HG02981 (cell line): Measurements from ENCODE around the gene SH2D4B.

Experiments
- ATAC-seq: cut with Tn5 transposase; IDR thresholded peaks from one replicate; pipeline ENCODE4 v1.9.1; 2021; ENCODE audit warnings: mild to moderate bottlenecking, moderate library complexity; ENCODE audit not compliant: unreplicated experiment

SH2D4B gene

DNA sequence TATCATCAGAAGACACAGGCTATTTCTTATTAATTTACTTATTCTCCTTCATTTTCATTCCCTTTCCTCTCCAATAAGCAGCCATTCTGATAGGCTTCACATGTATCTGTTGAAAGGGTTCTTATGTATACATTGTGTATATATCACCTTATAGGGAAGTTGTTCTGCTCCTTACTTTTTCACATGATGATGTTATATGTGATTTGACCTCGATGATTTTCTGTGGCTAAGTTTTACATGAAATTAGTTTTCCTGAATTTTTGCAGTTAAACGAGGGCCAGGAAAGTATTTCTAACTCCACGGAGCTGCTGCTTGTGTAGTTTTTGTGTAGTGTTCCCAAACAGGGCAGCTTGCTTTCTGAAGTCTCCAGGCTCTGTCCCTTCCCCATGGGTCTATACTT, 84.5 kb downstream of the SH2D4B start:
- ATAC-seq: no peak

DNA sequence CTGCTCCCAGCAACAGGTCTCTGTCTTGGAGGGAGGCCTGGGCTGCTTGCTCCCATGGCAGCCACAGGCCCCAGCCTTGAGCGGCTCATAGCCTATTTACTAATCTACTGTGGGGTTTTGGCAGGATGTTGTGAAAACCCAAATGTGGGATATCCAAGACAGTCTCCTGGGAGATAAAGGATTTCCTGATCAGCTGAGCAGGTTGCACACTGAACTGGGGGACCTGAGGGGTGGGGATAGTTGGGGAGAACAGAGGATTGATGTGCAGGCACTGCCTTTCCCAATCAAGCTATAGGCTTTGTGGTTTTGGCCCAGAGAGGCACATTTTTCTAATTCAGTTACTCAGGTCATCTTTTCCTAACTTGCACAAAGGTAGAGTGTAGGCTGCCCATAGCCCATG, 92.6 kb downstream of the SH2D4B start:
- ATAC-seq: no peak

DNA sequence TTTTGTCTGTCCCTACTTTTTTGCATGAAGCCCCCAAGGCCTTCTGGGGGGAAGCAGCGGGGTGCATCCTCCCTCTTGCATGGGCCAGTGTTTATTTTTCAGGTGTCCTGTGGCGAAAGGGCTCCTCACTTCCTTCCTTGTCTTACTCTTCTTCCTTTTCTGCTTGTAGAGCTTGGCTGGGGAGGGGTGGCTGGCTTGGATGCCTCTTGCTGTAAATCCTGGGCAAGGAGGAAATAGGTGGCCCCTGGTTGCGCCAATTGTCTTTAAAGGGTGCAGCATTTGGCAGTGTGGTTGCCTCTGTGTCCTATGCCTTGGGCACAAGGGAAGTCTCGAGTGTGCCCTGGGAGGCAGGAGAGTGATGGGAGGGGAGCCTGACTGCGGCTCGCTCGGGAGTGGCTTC, 95.0 kb downstream of the SH2D4B start:
- ATAC-seq: no peak

DNA sequence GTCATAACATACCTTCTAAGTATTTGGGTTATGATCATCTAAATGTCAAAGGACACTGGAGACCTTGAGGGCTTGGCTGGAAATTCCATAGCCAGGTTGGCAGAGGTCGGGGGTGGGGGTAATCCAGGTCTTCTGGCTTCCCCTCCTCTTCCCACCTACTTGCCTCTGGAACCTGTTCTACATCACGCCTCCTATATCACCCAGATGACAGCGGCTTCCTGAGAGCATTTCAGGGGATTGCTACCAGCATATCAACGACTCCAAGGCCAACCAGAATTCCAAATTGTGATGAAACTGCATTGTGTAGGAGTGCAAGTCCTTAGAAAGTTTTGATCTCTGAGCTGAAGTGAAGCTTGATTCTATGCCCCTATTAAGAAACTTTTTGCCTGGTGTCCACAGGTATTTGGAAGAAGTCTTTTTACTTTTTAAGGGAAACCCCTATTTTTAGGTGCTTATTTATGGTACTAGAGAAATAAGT, 95.7 kb downstream of the SH2D4B start:
- ATAC-seq: no peak

DNA sequence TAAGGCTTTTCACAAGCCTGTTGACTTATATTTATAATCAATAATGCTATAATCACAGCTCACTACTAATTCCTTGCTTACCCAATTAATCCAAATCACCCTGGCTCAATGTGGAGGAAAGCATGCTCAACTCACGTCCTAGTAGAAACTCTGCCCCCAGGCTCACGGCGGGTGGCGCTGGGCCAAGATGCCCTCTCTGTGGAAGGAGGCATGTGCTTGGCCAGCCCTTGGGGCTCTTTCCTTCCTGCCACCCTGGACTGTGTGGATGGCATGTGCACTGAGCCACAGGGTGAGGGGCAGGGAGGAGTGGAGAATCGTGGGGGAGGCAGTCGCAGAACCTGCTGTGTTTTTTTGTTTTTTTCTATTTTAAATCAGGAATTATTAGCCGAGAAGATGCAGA, 96.2 kb downstream of the SH2D4B start:
- no peak for ATAC-seq

DNA sequence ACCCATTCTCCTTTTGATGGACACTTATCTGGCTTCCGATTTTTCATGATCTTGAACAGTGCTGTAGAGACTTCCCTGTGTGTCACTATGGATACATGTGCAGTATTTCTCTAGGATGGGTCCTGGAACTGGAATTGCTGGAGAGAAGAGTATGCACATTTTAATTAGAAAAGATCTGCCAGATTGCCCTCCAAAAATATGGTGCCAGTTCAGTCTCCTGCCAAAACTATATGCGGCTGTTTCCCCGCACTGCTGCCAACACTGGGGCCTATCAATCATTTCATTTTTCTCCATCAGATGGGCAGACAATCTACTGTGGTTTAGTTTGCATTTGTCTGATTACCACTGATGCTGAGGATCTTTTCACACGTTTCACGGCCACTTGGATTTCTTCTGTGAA, 105.0 kb downstream of the SH2D4B start:
- ATAC-seq: no peak

DNA sequence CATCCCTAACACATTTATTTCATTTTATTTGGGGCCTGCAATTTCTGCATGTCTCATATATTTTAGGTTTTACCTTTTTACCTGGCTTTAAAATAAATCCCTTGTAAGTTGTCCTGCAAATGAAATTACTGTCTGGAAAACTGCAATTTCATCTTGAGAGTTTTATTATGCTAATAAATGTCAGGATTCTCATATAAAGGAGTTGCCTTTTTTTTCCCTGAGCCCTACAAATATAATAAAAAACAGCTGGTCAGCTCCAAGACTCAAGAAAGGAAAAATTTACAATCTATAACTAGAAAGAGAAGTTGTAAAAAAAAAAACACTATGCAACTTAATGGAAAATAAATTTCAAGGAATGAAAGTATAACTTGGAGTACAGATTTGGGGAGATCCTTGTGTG, 108.7 kb downstream of the SH2D4B start:
- ATAC-seq: no peak

DNA sequence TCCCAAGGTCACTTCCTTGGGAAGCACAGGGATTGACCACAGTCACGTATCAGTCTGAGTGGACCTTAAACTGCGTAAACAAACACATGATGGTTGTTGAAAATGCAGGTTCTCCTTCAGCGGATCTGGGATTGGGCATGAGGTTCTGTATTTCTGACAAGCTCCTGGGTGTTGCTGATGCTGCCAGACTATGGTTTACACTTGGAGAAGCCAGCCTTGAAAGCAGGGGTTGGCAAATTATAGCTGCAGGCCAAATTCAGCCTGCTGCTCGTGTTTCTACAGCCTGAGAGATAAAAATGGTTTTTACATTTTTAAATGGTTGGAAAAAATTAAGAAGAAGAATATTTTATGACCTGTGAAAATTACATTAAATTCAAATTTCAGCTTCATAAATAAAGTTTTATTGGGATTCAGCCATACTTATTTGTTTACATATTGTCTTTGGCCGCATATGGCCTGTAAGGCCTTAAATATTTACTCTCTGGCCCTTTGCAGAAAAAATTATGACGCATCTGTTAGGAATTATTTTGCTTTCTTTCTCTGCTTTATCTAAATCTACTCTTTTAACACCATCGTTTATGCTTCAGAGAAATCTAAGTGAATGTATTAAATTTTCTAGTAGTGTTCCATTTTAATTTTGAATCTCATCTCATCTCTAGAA, 109.6 kb downstream of the SH2D4B start:
- no peak for ATAC-seq

DNA sequence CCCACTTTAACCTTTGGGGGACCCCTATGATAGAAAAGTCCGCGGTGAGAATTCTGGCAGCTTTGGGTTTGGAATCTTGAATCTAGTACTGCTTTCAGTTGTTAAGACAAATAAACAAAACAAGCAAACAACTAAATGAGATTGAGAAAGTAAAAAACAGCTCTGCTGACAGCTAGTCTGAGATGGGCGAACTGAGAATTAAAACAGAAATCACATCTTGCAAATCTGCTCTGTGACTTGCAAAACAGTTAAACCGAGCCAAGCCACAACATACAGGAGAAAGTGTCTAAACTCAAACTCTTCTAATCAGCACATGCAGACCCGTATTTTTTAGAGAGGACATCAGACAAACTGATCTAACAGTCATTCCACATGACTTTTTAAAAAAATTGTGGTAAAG, 110.4 kb downstream of the SH2D4B start:
- ATAC-seq: no peak

DNA sequence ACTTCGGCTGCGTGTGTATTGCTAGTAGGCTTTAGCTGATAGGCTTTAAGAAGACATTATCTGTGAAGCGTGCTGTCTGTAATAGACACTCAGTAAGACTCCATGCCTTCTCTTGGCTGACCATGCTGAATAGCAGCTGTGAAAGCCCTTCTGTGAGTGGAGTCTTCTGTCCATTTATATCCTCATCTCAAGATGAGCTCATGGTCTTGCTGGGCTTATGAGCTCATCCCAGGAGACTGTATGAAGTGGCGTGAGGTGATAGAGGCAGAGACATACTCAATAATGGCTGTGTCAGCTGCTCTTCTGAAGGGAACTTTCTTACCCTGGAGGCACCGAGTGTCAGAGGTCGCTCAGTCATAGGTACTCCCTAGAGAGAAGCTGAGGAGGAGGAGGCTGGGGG, 111.5 kb downstream of the SH2D4B start:
- ATAC-seq: no peak

DNA sequence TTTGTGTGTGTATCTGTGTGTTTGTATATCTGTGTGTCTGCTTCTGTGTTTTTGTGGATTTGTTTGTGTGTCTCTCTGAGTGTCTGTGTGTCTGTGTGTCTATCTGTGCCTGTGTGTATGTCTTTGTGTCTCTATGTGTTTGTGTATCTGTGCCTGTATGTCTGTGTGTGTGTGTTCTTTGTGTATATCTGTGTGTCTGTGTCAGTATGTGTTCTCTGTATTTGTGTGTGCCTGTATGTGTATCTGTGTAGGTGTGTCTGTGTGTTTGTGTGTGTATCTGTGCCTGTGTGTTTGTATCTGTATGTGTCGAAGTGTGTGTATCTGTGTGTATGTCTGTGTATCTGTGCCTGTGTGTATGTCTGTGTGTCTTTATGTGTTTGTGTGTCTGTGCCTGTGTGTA, 118.2 kb downstream of the SH2D4B start:
- no peak for ATAC-seq

DNA sequence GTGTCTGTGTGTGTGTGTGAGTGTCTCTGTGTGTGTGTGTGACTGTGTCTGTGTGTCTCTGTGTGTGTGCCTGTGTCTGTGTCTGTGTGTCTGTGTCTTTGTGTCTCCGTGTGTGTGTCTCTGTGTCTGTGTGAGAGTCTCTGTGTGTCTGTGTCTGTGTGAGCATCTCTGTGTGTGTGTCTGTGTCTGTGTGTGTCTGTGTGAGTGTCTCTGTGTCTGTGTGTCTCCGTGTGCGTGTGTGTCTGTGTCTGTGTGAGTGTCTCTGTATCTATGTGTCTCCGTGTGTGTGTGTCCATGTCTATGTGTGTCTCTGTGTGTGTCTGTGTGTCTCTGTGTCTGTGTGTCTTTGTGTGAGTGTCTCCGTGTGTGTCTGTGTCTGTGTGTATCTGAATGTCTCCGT, 120.4 kb downstream of the SH2D4B start:
- no peak for ATAC-seq

DNA sequence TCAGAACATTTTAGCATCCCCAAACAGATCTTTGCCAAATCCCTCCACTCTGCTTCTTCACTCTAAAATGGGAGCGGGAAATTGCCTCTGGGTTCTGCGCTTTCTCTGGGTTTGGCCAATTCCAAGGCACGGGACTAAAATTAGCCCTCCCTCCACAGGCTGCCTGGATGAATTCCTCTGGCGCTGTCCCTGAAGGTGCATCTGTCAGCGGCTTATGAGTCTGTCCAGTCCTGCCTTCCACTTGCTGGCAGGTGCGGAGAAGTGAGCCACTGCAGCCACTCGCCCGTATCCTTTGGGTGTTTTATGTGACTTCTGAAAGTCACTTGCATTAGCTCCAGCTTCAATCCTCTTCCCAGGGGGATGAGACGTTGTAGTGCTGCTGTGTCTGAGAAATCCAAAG, 121.6 kb downstream of the SH2D4B start:
- ATAC-seq: no peak

DNA sequence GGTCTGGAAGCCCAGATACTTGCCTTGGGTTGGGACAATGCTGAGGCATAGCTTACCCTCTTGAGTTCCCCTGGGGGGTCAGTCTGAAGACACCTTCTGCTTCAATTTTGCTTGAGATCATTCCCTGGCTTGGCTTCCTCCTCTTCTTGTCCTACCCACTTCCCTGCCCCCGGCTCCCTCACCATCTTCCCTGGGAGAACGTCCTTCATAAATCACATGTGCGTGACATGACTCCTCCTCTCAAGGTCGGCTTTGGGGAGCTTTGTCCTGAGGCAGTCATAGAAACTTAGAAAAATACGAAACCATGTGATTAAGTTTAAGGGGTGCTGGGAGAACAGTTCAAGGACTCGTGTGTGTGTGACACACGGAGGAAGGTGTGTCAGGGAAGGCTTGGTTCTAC, 122.6 kb downstream of the SH2D4B start:
- ATAC-seq: no peak

DNA sequence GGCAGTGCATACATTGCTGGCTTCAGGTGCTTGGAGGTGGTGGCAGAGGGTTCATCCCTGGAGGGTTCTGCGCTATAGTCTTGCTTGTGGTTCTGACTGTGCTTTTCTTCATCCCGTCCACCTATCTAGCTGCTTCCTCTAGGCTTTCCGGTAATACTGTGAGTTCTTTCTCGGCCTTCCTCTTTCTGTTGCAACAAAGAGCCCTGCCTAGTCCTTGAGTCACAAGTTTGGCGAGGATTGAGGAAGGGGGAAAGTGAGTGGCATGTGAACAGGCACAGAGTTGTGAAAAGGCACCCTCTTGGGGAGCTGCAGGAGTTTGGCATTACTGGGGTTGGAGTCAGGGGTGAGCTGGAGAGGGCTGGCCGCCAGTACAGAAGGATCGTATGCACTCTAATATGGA, 123.0 kb downstream of the SH2D4B start:
- no peak for ATAC-seq

DNA sequence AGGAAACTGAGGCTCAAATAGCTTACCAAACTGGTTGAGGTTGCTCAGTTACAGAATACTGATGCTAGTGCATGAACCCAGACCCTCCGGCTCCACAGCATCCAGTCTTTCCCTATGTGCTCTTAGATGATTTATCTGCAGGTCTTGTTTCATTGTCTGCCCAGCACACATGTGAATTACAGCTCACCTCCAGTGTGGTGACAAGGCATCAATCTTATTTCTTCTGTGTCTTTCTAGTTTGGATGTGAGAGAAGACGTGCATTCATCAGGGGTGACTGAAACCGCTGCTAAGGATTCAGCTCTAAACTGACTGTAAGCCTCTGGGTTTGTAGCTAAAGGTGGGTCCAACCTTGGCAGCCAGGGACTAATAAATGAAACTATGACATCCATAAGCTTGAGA, 123.8 kb downstream of the SH2D4B start:
- ATAC-seq: no peak

DNA sequence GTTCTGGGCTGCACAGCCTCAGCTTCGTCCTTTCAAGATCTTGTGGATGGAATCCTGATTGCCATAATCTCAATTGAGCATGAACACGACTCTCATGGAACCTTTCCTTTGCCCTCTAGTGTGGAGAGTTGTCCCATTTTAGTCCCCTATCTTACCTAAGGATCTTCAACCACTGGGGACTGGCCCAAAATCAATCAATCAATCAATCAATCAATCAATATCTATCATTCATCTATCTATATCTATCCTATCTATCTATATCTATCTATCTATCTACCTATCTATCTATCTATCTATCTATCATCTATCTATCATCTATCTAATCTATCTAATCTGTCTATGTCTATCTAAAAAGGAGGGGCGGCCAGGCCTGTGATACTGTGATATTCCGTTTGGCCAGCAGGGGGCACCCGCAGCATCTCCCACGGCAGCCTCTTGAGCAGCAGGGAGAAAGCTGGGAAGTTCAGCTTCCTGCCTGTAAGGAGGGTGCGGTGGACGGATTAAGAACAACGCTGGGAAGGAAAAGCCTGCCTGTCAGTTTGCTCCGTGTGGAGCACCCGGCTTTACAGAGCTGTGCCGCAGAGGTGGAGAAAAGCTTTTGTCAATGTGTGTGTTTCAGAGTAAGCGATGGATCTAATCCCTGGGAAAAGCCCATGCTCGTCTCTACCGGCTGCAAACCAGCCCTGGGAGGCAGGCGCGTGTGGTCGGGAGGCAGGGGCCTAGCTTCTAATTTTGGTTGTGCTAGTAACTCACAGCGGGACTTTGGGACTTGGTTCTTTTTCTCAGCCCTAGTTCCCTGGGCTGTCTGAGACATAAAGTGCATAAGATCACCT, 124.9 kb downstream of the SH2D4B start:
- ATAC-seq: peak; percentile 54

DNA sequence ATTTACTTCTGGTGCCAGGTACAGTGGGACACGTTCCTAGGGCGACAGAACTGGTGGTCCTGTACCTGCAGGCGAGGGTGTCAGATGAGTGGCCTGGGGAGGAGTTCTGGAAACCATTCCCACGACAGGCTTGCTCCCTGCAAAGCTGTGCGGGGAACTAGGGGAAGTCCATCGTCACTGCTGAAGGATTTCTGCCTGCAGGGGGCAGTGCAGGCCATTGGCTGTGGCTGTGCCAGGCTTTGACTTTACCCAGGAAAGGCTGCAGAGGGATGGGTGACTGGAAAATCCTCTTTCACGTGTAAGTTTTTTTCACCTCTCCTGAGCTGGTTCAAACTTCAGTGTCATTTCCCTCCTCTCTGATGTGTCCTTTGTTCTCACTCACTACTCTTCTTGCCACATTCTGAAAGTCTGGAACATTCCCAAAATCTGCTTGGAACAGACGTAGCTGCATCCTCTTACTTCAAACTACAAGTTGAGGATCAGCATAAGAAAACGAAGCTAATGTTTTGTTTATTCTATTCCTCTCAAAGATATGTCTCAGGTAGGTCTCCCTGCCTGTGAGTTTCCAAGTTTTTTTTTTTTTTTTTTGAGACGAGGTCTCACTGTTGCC, 126.5 kb downstream of the SH2D4B start:
- ATAC-seq: no peak

DNA sequence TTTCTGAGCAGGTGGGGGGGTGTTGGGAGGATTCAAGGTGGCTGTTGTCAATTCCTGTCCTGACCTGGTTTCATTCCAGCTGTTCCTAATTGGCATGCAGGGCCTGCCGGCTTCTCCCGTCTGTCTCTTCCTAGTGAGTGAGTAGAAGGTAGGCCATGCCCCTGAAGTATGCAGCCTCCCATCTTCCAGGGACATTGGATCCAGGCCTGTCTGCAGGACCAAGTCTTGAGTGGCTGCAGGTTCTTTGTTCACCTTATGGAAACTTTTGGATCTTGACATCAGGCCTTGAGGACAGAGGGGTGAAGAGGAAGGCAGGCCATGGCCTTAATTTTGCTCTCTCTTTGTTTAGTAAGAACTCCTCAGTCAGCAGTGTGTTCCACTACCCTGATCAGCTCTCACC, 131.8 kb downstream of the SH2D4B start:
- no peak for ATAC-seq

DNA sequence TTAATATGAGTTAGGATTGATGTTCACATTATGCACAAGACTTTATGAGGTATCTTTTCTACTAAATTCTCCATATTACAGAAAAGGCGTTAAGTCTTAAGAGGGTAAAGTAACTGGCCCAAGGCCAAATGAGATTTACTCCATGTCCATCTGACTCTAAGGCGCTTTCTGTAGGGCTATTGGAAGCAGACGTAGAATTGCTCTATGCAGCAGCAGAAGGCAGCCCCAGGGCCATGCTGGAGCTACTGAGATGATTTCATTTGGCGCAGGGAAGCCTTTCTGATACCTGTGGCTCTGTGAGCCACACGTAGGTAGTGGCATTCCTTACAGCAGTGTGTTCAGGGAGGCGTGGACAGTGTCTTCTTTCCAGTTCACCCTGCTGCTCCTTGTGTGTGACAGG, 133.1 kb downstream of the SH2D4B start:
- no peak for ATAC-seq

DNA sequence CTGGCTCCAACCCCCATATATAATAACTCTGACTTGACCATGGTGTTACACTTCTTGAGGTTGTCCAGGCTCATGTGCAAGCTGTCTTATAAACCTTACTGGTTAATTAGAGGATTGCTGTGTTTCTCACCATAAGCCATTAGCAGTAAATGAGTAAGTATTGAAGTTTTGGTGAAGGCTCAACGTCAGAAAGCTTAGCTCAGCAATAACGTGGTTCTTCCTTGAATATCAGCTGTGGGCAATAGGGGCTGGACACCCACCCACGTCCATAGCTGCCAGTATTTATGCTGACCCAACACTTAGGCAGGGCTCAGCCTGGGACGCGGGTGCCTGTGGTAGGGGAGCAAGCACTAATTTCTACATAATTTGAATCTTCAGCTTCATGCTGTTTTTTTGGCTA, 134.1 kb downstream of the SH2D4B start:
- ATAC-seq: no peak

DNA sequence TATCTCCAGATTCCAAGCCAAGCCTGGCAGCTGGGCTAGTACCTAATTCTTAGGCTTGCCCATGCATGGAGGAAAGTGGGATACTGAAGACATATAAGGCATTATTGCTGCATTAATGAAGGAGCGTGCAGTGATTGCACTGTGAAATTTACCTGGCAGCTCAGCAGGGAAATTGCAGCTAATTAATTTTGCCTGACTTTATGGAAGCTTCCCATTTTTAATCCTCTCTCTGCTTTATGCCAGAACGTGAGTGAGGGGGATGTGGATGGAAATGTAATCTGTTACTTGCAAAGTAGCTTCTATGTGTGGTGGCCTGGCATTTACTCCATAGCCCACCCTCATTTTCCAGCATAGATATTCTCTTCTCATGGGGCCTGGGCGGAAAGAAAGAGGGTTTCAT, 134.9 kb downstream of the SH2D4B start:
- ATAC-seq: no peak
